H9 (cell line): ENCODE results near the gene CDC42EP4. TPM values are rescaled to one million over a fixed set of nuclear protein-coding genes. Genes with fewer than 3 reads are reported as not detected.

ENCODE experiments used
- DNase-seq: peaks from one replicate; pipeline ENCODE4 v3.0.0-alpha.2; 2017
- H2AFZ ChIP-seq: one replicate; pipeline ENCODE4 v1.6.1; 2013; ENCODE audit warnings: mild to moderate bottlenecking, low read length, control low read depth, moderate library complexity
- H2AK5ac ChIP-seq: 2 replicates; pipeline ENCODE4 v1.6.1; 2013; ENCODE audit warnings: low read length, control low read depth, mixed read lengths; ENCODE audit not compliant: insufficient read length
- H2BK120ac ChIP-seq: one replicate; pipeline ENCODE4 v1.6.1; 2013; ENCODE audit warnings: low read depth, mild to moderate bottlenecking, low read length, control low read depth, inconsistent platforms; ENCODE audit not compliant: poor library complexity, severe bottlenecking
- H2BK12ac ChIP-seq: 2 replicates; pipeline ENCODE4 v1.6.1; 2013; ENCODE audit warnings: low read length, control low read depth, mixed read lengths, low read depth; ENCODE audit not compliant: insufficient read length
- H2BK15ac ChIP-seq: 2 replicates; pipeline ENCODE4 v1.6.1; 2013; ENCODE audit warnings: low read depth, low read length, control low read depth
- H2BK20ac ChIP-seq: one replicate; pipeline ENCODE4 v1.6.1; 2013; ENCODE audit warnings: low read depth, mild to moderate bottlenecking, low read length, control low read depth, inconsistent platforms; ENCODE audit not compliant: poor library complexity, severe bottlenecking
- H2BK5ac ChIP-seq: 2 replicates; pipeline ENCODE4 v1.6.1; 2013; ENCODE audit warnings: low read length, control low read depth, mixed read lengths; ENCODE audit not compliant: insufficient read length
- H3K14ac ChIP-seq: 2 replicates; pipeline ENCODE4 v1.6.1; 2013; ENCODE audit warnings: low read length, control low read depth; ENCODE audit not compliant: insufficient read depth
- H3K18ac ChIP-seq: 2 replicates; pipeline ENCODE4 v1.6.1; 2013; ENCODE audit warnings: low read depth, mild to moderate bottlenecking, mixed read lengths, low read length, control low read depth; ENCODE audit not compliant: insufficient read length
- H3K23ac ChIP-seq: 2 replicates; pipeline ENCODE4 v1.6.1; 2013; ENCODE audit warnings: low read length, control low read depth, mixed read lengths, low read depth; ENCODE audit not compliant: insufficient read length
- H3K23me2 ChIP-seq: 2 replicates; pipeline ENCODE4 v1.6.1; 2013; ENCODE audit warnings: low read depth, mild to moderate bottlenecking, mixed read lengths, low read length, control low read depth; ENCODE audit not compliant: insufficient read length, poor library complexity, severe bottlenecking
- H3K27ac ChIP-seq: 2 replicates; pipeline ENCODE4 v1.5.1; 2013; ENCODE audit warnings: low read length, control low read depth, mixed read lengths, low read depth; ENCODE audit not compliant: insufficient read length
- H3K27me3 ChIP-seq: 2 replicates; pipeline ENCODE4 v1.6.1; 2013; ENCODE audit warnings: low read length, control low read depth, inconsistent platforms; ENCODE audit not compliant: insufficient read depth
- H3K4ac ChIP-seq: 2 replicates; pipeline ENCODE4 v1.6.1; 2013; ENCODE audit warnings: low read depth, mild to moderate bottlenecking, control low read depth, inconsistent platforms, low read length, moderate library complexity
- H3K4me1 ChIP-seq: 2 replicates; pipeline ENCODE4 v1.6.1; 2013; ENCODE audit warnings: low read length, control low read depth, inconsistent platforms; ENCODE audit not compliant: insufficient read depth
- H3K4me2 ChIP-seq: 2 replicates; pipeline ENCODE4 v1.6.1; 2013; ENCODE audit warnings: low read length, control low read depth, mixed read lengths; ENCODE audit not compliant: insufficient read length, insufficient read depth
- H3K56ac ChIP-seq: 2 replicates; pipeline ENCODE4 v1.6.1; 2013; ENCODE audit warnings: low read depth, mild to moderate bottlenecking, mixed read lengths, low read length, control low read depth; ENCODE audit not compliant: insufficient read length
- H3K79me1 ChIP-seq: 2 replicates; pipeline ENCODE4 v1.6.1; 2013; ENCODE audit warnings: low read depth, mild to moderate bottlenecking, moderate library complexity, low read length, control low read depth, inconsistent platforms; ENCODE audit not compliant: insufficient read depth, poor library complexity, severe bottlenecking
- H3K79me2 ChIP-seq: 2 replicates; pipeline ENCODE4 v1.6.1; 2013; ENCODE audit warnings: low read length, control low read depth, inconsistent platforms; ENCODE audit not compliant: insufficient read depth
- H3K9ac ChIP-seq: 2 replicates; pipeline ENCODE4 v1.6.1; 2013; ENCODE audit warnings: low read length, control low read depth, mixed read lengths; ENCODE audit not compliant: insufficient read length; ENCODE audit errors: extremely low read depth
- H3K9me3 ChIP-seq: one replicate; pipeline ENCODE4 v1.6.1; 2013; ENCODE audit warnings: low read depth, low read length, inconsistent platforms; ENCODE audit not compliant: control insufficient read depth
- H3T11ph ChIP-seq: one replicate; pipeline ENCODE4 v1.6.1; 2013; ENCODE audit warnings: mild to moderate bottlenecking, low read length, control low read depth, inconsistent platforms
- H4K20me1 ChIP-seq: one replicate; pipeline ENCODE4 v1.6.1; 2013; ENCODE audit not compliant: control insufficient read depth, insufficient read length, insufficient read depth
- H4K5ac ChIP-seq: 2 replicates; pipeline ENCODE4 v1.6.1; 2013; ENCODE audit warnings: low read depth, mild to moderate bottlenecking, mixed read lengths, low read length, control low read depth; ENCODE audit not compliant: insufficient read length
- H4K8ac ChIP-seq: replicated peaks from 2 replicates; pipeline ENCODE4 v1.6.1; 2013; ENCODE audit warnings: low read length, control low read depth, mixed read lengths, low read depth; ENCODE audit not compliant: insufficient read length
- H4K91ac ChIP-seq: 2 replicates; pipeline ENCODE4 v1.6.1; 2013; ENCODE audit warnings: low read depth, mild to moderate bottlenecking, moderate library complexity, mixed read lengths, low read length, control low read depth; ENCODE audit not compliant: insufficient read length
- H3K27ac Mint-ChIP-seq, 3 experiments: 2 replicates in 2 of 3; 3 replicates in 1 of 3; pipeline ENCODE4 v1.8.0; 2020 to 2021; ENCODE audit warnings: mixed read lengths in 3 of 3, mild to moderate bottlenecking in 1 of 3, moderate library complexity in 1 of 3
- H3K27me3 Mint-ChIP-seq: 2 replicates; pipeline ENCODE4 v1.8.0; 2021; ENCODE audit warnings: low read depth, mild to moderate bottlenecking, moderate library complexity, mixed read lengths
- H3K36me3 Mint-ChIP-seq, 3 experiments: 2 replicates in 2 of 3; 3 replicates in 1 of 3; pipeline ENCODE4 v1.8.0; 2020 to 2021; ENCODE audit warnings: low read depth in 3 of 3, mixed read lengths in 3 of 3; ENCODE audit not compliant: insufficient read depth in 1 of 3
- H3K4me1 Mint-ChIP-seq, 2 experiments: 2 replicates each; pipeline ENCODE4 v1.8.0; 2020; ENCODE audit warnings: mixed read lengths in 2 of 2
- H3K4me3 Mint-ChIP-seq, 2 experiments: 2 replicates in 1 of 2; 3 replicates in 1 of 2; pipeline ENCODE4 v1.8.0; 2020 to 2021; ENCODE audit warnings: mild to moderate bottlenecking in 2 of 2, mixed read lengths in 2 of 2, moderate library complexity in 1 of 2
- H3K9me3 Mint-ChIP-seq, 2 experiments: 2 replicates in 1 of 2; 3 replicates in 1 of 2; pipeline ENCODE4 v1.8.0; 2020; ENCODE audit warnings: mild to moderate bottlenecking in 2 of 2, mixed read lengths in 2 of 2, moderate library complexity in 1 of 2
- CTCF ChIP-seq: fragments of 200-600 bp; sonication (generic); conservative IDR thresholded peaks from 3 replicates; pipeline ENCODE4 v1.8.0; 2021; ENCODE audit warnings: antibody characterized with exemption, mild to moderate bottlenecking
- WGBS: extraction: QIAGEN DNeasy Blood & Tissue Kit; methylation state at CpG from one replicate; pipeline ENCODE4 v1.1.7; 2013; ENCODE audit warnings: missing lambda C conversion rate, low lambda C conversion rate, mixed read lengths; ENCODE audit not compliant: insufficient read length; ENCODE audit errors: extremely low coverage; 5-methylcytosine and 5-hydroxymethylcytosine counted together
- total RNA-seq: library from RNA; stranded (reverse); gene quantifications from 2 replicates; pipeline ENCODE4 v1.2.1, GENCODE V29; 2021

The CDC42EP4 gene
- total RNA-seq, 1 experiment from 2014 or later, result 27.1 TPM

GRCh38 chr17:73316919-73317505 is 5.2 kb upstream of the CDC42EP4 start:
- Histone ChIP-seq H3K18ac (no peak overlapping the region), H3K79me1 (no peaks in the 10 kb centered on the region), H3K4ac (no peak overlapping the region), H2BK120ac (no peak overlapping the region), H2AK5ac (no peak overlapping the region), H4K8ac (no peak overlapping the region), H3T11ph (no peak overlapping the region), H3K9ac (no peak overlapping the region), H2AFZ (no peak overlapping the region), H4K20me1 (no peaks in the 10 kb centered on the region), H3K23me2 (peaks cover 6% of the 10 kb centered on the region), H3K4me2 (no peak overlapping the region), H2BK20ac (no peak overlapping the region), H3K27me3 (no peaks in the 10 kb centered on the region), H4K5ac (no peak overlapping the region), H2BK12ac (no peak overlapping the region), H3K27ac (no peak overlapping the region), H3K23ac (no peak overlapping the region), H4K91ac (no peak overlapping the region), H2BK15ac (no peak overlapping the region), H3K4me1 (no peaks in the 10 kb centered on the region), H3K9me3 (no peaks in the 10 kb centered on the region), H2BK5ac (no peak overlapping the region), H3K79me2 (no peaks in the 10 kb centered on the region), H3K56ac (no peak overlapping the region), H3K14ac (no peak overlapping the region)
- Mint-ChIP-seq H3K4me3 (no peak overlapping the region), H3K4me1 (peaks cover 33 to 34% of the 10 kb centered on the region in 2 experiments), H3K27ac (no peak overlapping the region), H3K27me3 (peaks cover 26% of the 10 kb centered on the region), H3K36me3 (no peaks in the 10 kb centered on the region), H3K9me3 (peaks cover 0 to 3% of the 10 kb centered on the region in 2 experiments; a peak in 1 of 5 replicates)
- WGBS, result no CpG with 5 or more reads among the region's 8 CpGs
- peak; percentile 33 for DNase-seq
- TF ChIP-seq CTCF, result no peak
